Natural killer cell (primary cell): ENCODE results near the gene NAV2. TPM values are rescaled to one million over a fixed set of nuclear protein-coding genes. Genes with fewer than 3 reads are reported as not detected.

Experiments
- ATAC-seq, 3 donors: fragments of 150-1000 bp in 2 of 3; fragments of 200-7000 bp in 1 of 3; cut with Tn5 transposase; 1 replicate in 1 of 3; 2 replicates in 2 of 3; pipeline ENCODE4 v1.10.0; 2021; ENCODE audit warnings: mild to moderate bottlenecking in 2 of 3, moderate library complexity in 2 of 3
- DNase-seq, 2 donors: peaks; one replicate each; pipeline versions ENCODE4 v3.0.0 to v3.0.0-alpha.2; 2013 to 2021; ENCODE audit warnings: mixed read lengths in 1 of 2
- H3K27ac ChIP-seq: one replicate; pipeline ENCODE4 v1.5.1; 2013; ENCODE audit warnings: mild to moderate bottlenecking, low read length
- H3K27me3 ChIP-seq: one replicate; pipeline ENCODE4 v1.6.1; 2013; ENCODE audit warnings: low read length; ENCODE audit not compliant: control insufficient read depth, insufficient read depth
- H3K36me3 ChIP-seq: one replicate; pipeline ENCODE4 v1.6.1; 2013; ENCODE audit warnings: low read length; ENCODE audit not compliant: control insufficient read depth, insufficient read depth
- H3K4me1 ChIP-seq: one replicate; pipeline ENCODE4 v1.6.1; 2013; ENCODE audit warnings: low read length; ENCODE audit not compliant: control insufficient read depth, insufficient read depth
- H3K4me3 ChIP-seq: one replicate; pipeline ENCODE4 v1.5.1; 2013; ENCODE audit warnings: low read length
- H3K9me3 ChIP-seq: one replicate; pipeline ENCODE4 v1.6.1; 2013; ENCODE audit warnings: low read length; ENCODE audit not compliant: control insufficient read depth, insufficient read depth
- H3K27ac Mint-ChIP-seq, 2 donors: one replicate each; pipeline ENCODE4 v1.8.0; 2022; ENCODE audit warnings: mild to moderate bottlenecking in 2 of 2, mixed read lengths in 2 of 2, moderate library complexity in 1 of 2
- H3K27me3 Mint-ChIP-seq, 2 donors: one replicate each; pipeline ENCODE4 v1.8.0; 2022; ENCODE audit warnings: low read depth in 2 of 2, mixed read lengths in 2 of 2
- H3K36me3 Mint-ChIP-seq: one replicate; pipeline ENCODE4 v1.8.0; 2022; ENCODE audit warnings: mixed read lengths
- H3K4me1 Mint-ChIP-seq, 2 donors: one replicate each; pipeline ENCODE4 v1.8.0; 2022; ENCODE audit warnings: mixed read lengths in 2 of 2
- H3K4me3 Mint-ChIP-seq: one replicate; pipeline ENCODE4 v1.8.0; 2022; ENCODE audit warnings: mild to moderate bottlenecking, moderate library complexity, mixed read lengths
- H3K9me3 Mint-ChIP-seq, 2 donors: one replicate each; pipeline ENCODE4 v1.8.0; 2022; ENCODE audit warnings: mixed read lengths in 2 of 2
- WGBS: methylation state at CpG from one replicate; pipeline ENCODE4 v1.1.7; 2013; ENCODE audit warnings: missing lambda C conversion rate; ENCODE audit not compliant: insufficient coverage; 5-methylcytosine and 5-hydroxymethylcytosine counted together
- intact Hi-C: fragments of 100-400 bp; cut with micrococcal nuclease; formaldehyde crosslinking; loops from one replicate; pipeline ENCODE4 v1.14.2; 2022
- total RNA-seq, 4 donors: library from RNA; stranded (reverse); fragments of 120-200 nt in 1 of 4; gene quantifications; one replicate each; pipeline versions ENCODE4 v1.2.3 to v1.2.4, GENCODE V29; 2013 to 2022
- TF ChIP-seq, protein P1 (sequence below): fragments of 200-600 bp; IDR thresholded peaks from one replicate; pipeline ENCODE4 v1.8.0; 2022; ENCODE audit warnings: antibody characterized with exemption

The NAV2 gene
- total RNA-seq, 3 donors from 2014 or later (not counting 1 experiment from before 2014, with no cell fraction given), result 0.14 to 1.6 (median 0.43) TPM

DNA sequence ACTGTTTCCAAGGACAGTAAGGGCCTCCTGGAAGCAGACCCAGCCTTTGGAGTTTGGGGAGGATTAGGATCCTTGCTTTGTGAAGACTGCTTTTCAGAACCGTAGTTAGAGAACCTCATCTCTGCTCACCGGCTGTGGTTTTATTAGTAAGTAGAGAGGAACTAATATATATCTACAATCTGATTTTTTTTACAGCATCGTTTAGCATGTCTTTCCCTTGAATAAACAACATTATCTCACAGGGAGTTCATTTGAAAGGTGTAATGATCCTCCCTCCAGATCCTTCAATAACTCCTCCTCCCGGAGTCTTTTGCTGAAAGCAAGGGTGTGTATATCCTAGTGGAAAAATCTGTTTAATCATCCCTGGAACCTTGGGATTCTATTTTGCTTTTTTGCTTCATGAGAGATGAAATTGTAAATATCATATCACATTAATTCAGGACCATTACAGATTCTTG is 314.9 kb downstream of the NAV2 start:
- H3K4me1 Mint-ChIP-seq, result no peaks in the 10 kb centered on the region
- H3K4me3 ChIP-seq, result no peak overlapping the region
- intact Hi-C loops, result no loop called here
- no peak overlapping the region for H3K27ac ChIP-seq
- H3K36me3 ChIP-seq, result no peaks in the 10 kb centered on the region
- H3K27ac Mint-ChIP-seq, result no peak overlapping the region
- H3K9me3 ChIP-seq, result no peaks in the 10 kb centered on the region
- H3K4me1 ChIP-seq, result no peaks in the 10 kb centered on the region
- no peak for ATAC-seq
- H3K9me3 Mint-ChIP-seq, result no peaks in the 10 kb centered on the region
- H3K36me3 Mint-ChIP-seq, result no peaks in the 10 kb centered on the region
- TF ChIP-seq, protein P1, sequence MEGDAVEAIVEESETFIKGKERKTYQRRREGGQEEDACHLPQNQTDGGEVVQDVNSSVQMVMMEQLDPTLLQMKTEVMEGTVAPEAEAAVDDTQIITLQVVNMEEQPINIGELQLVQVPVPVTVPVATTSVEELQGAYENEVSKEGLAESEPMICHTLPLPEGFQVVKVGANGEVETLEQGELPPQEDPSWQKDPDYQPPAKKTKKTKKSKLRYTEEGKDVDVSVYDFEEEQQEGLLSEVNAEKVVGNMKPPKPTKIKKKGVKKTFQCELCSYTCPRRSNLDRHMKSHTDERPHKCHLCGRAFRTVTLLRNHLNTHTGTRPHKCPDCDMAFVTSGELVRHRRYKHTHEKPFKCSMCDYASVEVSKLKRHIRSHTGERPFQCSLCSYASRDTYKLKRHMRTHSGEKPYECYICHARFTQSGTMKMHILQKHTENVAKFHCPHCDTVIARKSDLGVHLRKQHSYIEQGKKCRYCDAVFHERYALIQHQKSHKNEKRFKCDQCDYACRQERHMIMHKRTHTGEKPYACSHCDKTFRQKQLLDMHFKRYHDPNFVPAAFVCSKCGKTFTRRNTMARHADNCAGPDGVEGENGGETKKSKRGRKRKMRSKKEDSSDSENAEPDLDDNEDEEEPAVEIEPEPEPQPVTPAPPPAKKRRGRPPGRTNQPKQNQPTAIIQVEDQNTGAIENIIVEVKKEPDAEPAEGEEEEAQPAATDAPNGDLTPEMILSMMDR, result no peak
- H3K27me3 ChIP-seq, result no peaks in the 10 kb centered on the region
- DNase-seq, result no peak
- no CpG with 5 or more reads among the region's 4 CpGs for WGBS
- H3K4me3 Mint-ChIP-seq, result no peak overlapping the region
- H3K27me3 Mint-ChIP-seq, result peaks cover 6 to 22% of the 10 kb centered on the region in 2 donors

DNA sequence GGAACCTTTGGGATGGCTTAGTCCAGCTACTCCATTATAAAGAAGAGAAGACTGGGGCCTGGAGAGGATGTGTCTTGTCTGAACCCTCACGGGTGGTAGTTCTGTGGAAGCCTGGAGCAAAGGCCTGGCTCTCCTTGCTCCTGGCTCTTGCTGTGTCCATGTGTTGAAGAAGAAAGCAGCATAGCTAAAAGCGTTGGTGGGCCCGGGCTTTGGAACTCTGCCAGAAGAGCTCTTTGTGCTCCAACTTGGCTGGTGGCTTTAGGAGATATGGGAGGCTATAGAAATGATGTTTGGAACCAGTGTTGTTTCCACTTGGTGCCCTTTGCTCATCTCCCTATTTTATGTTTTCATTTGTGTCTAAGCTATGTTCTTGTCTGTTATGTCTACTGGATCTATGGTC is 316.6 kb downstream of the NAV2 start:
- no peaks in the 10 kb centered on the region for H3K9me3 Mint-ChIP-seq
- peaks cover 6 to 28% of the 10 kb centered on the region in 2 donors for H3K27me3 Mint-ChIP-seq
- 83% methylated on average over 3 of the region's 3 CpGs for WGBS
- no peak overlapping the region for H3K27ac Mint-ChIP-seq
- Histone ChIP-seq H3K27ac (no peak overlapping the region), H3K9me3 (no peaks in the 10 kb centered on the region), H3K36me3 (no peaks in the 10 kb centered on the region), H3K4me3 (no peak overlapping the region), H3K27me3 (no peaks in the 10 kb centered on the region), H3K4me1 (no peaks in the 10 kb centered on the region)
- DNase-seq, result no peak
- H3K36me3 Mint-ChIP-seq, result no peaks in the 10 kb centered on the region
- no peak overlapping the region for H3K4me3 Mint-ChIP-seq
- no peaks in the 10 kb centered on the region for H3K4me1 Mint-ChIP-seq
- ATAC-seq, result no peak
- TF ChIP-seq, protein P1, result no peak
- intact Hi-C loops, result no loop called here

DNA sequence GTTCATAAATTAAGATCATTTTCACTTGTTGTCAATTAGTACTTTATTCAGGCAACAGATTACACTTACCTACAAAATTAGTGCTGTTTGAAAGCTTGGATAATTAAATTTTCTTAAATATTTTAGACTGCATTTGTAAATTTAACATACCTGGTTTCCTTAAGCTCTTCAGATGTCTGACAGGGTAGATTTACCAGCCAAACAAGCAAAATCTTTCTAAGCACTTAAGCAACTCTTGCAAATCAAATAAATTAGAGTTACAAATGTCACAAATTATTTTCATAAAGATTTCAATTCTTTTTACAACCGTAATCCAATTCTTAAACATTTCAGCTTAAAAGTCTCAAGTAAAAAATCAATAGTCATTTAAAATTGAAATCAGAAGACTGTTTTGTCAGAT is 317.8 kb downstream of the NAV2 start:
- no peak overlapping the region for H3K27ac Mint-ChIP-seq
- TF ChIP-seq, protein P1, result no peak
- Histone ChIP-seq H3K27me3 (no peaks in the 10 kb centered on the region), H3K36me3 (no peaks in the 10 kb centered on the region), H3K27ac (no peak overlapping the region), H3K9me3 (no peaks in the 10 kb centered on the region), H3K4me1 (no peaks in the 10 kb centered on the region), H3K4me3 (no peak overlapping the region)
- intact Hi-C loops, result no loop called here
- DNase-seq (no peak), ATAC-seq (no peak)
- no peaks in the 10 kb centered on the region for H3K9me3 Mint-ChIP-seq
- H3K4me3 Mint-ChIP-seq, result no peak overlapping the region
- H3K36me3 Mint-ChIP-seq, result no peaks in the 10 kb centered on the region
- WGBS, result no CpG with 5 or more reads among the region's 1 CpG
- H3K27me3 Mint-ChIP-seq, result peaks cover 13 to 41% of the 10 kb centered on the region in 2 donors
- H3K4me1 Mint-ChIP-seq, result no peaks in the 10 kb centered on the region
